Measurements from ENCODE around the gene HLCS. TPM values are rescaled to one million over a fixed set of nuclear protein-coding genes. Genes with fewer than 3 reads are reported as not detected.

The HLCS gene
- total RNA-seq, 1 experiment from 2014 or later = 33.1 TPM

- no peak for DNase-seq (ENCODE audit: low read depth)
Measured at GRCh38 chr21:36780861-36781260, 185.6 kb downstream of the HLCS start.

GRCh38 chr21:36776981-36777617, 189.4 kb downstream of the HLCS start:
- DNase-seq (ENCODE audit: low read depth) = peak; percentile 51

- DNase-seq (ENCODE audit: low read depth) = no peak
Measured at GRCh38 chr21:36773995-36774394, 192.5 kb downstream of the HLCS start.

GRCh38 chr21:36773117-36773516, 193.4 kb downstream of the HLCS start:
- DNase-seq (ENCODE audit: low read depth) = peak; percentile 85

GRCh38 chr21:36769051-36769839, 197.2 kb downstream of the HLCS start:
- no peak for DNase-seq (ENCODE audit: low read depth)

GRCh38 chr21:36768496-36768895, 198.0 kb downstream of the HLCS start:
- no peak for DNase-seq (ENCODE audit: low read depth)

GRCh38 chr21:36767096-36767495, 199.4 kb downstream of the HLCS start:
- DNase-seq (ENCODE audit: low read depth) = no peak

- no peak for DNase-seq (ENCODE audit: low read depth)
Measured at GRCh38 chr21:36766511-36766910, 200.0 kb downstream of the HLCS start.

- no peak for DNase-seq (ENCODE audit: low read depth)
Measured at GRCh38 chr21:36765229-36765628, 201.2 kb downstream of the HLCS start.

- no peak for DNase-seq (ENCODE audit: low read depth)
Measured at GRCh38 chr21:36763305-36763704, 203.2 kb downstream of the HLCS start.

GRCh38 chr21:36762642-36763041, 203.8 kb downstream of the HLCS start:
- no peak for DNase-seq (ENCODE audit: low read depth)

- no peak for DNase-seq (ENCODE audit: low read depth)
Measured at GRCh38 chr21:36761685-36762084, 204.8 kb downstream of the HLCS start.

GRCh38 chr21:36759348-36760083, 207.0 kb downstream of the HLCS start:
- DNase-seq (ENCODE audit: low read depth) = no peak

GRCh38 chr21:36757196-36757595, 209.3 kb downstream of the HLCS start:
- DNase-seq (ENCODE audit: low read depth) = no peak

- peak; percentile 33 for DNase-seq (ENCODE audit: low read depth)
Measured at GRCh38 chr21:36756527-36756926, 209.9 kb downstream of the HLCS start.

GRCh38 chr21:36754241-36754898, 212.1 kb downstream of the HLCS start:
- no peak for DNase-seq (ENCODE audit: low read depth)

- peak; percentile 49 for DNase-seq (ENCODE audit: low read depth)
Measured at GRCh38 chr21:36753556-36753955, 212.9 kb downstream of the HLCS start.

- no peak for DNase-seq (ENCODE audit: low read depth)
Measured at GRCh38 chr21:36751383-36751782, 215.1 kb downstream of the HLCS start.

GRCh38 chr21:36750576-36750959, 215.9 kb downstream of the HLCS start:
- DNase-seq (ENCODE audit: low read depth) = no peak

GRCh38 chr21:36749935-36750575, 216.4 kb downstream of the HLCS start:
- DNase-seq (ENCODE audit: low read depth) = peak; percentile 71

GRCh38 chr21:36747815-36748383, 218.6 kb downstream of the HLCS start:
- peak; percentile 78 for DNase-seq (ENCODE audit: low read depth)
